ENCODE results near the gene OLFM1.

The OLFM1 gene

GRCh38 chr9:135122316-135122715, 34.8 kb downstream of the OLFM1 start:
- no peak for DNase-seq
- in situ Hi-C loops (cut with MboI; ENCODE audit: low pct_unique_long_range_greater_than_20kb, low sequenced_read_pairs), result no loop called here

- in situ Hi-C loops (cut with MboI; ENCODE audit: low pct_unique_long_range_greater_than_20kb, low sequenced_read_pairs), result no loop called here
- DNase-seq, result no peak
Measured at GRCh38 chr9:135123126-135123772, 35.8 kb downstream of the OLFM1 start.

GRCh38 chr9:135123773-135124134, 36.3 kb downstream of the OLFM1 start:
- DNase-seq, result no peak
- in situ Hi-C loops (cut with MboI; ENCODE audit: low pct_unique_long_range_greater_than_20kb, low sequenced_read_pairs), result no loop called here

- in situ Hi-C loops (cut with MboI; ENCODE audit: low pct_unique_long_range_greater_than_20kb, low sequenced_read_pairs), result no loop called here
Measured at GRCh38 chr9:135126451-135127187, 39.2 kb downstream of the OLFM1 start.

GRCh38 chr9:135127718-135128670, 40.5 kb downstream of the OLFM1 start:
- in situ Hi-C loops (cut with MboI; ENCODE audit: low pct_unique_long_range_greater_than_20kb, low sequenced_read_pairs), result no loop called here
- no peak for DNase-seq

More at GRCh38 chr9:135126451-135127187, 39.2 kb downstream of the OLFM1 start:
- no peak for DNase-seq

- in situ Hi-C loops (cut with MboI; ENCODE audit: low pct_unique_long_range_greater_than_20kb, low sequenced_read_pairs), result no loop called here
- no peak for DNase-seq
Measured at GRCh38 chr9:135129137-135129695, 41.7 kb downstream of the OLFM1 start.

GRCh38 chr9:135130207-135130976, 42.9 kb downstream of the OLFM1 start:
- in situ Hi-C loops (cut with MboI; ENCODE audit: low pct_unique_long_range_greater_than_20kb, low sequenced_read_pairs), result no loop called here

GRCh38 chr9:135131488-135131887, 44.0 kb downstream of the OLFM1 start:
- DNase-seq, result no peak
- in situ Hi-C loops (cut with MboI; ENCODE audit: low pct_unique_long_range_greater_than_20kb, low sequenced_read_pairs), result no loop called here

More at GRCh38 chr9:135130207-135130976, 42.9 kb downstream of the OLFM1 start:
- no peak for DNase-seq

GRCh38 chr9:135132008-135132407, 44.5 kb downstream of the OLFM1 start:
- in situ Hi-C loops (cut with MboI; ENCODE audit: low pct_unique_long_range_greater_than_20kb, low sequenced_read_pairs), result no loop called here
- no peak for DNase-seq

- in situ Hi-C loops (cut with MboI; ENCODE audit: low pct_unique_long_range_greater_than_20kb, low sequenced_read_pairs), result no loop called here
- no peak for DNase-seq
Measured at GRCh38 chr9:135134268-135135022, 47.0 kb downstream of the OLFM1 start.

GRCh38 chr9:135135171-135135928, 47.9 kb downstream of the OLFM1 start:
- in situ Hi-C loops (cut with MboI; ENCODE audit: low pct_unique_long_range_greater_than_20kb, low sequenced_read_pairs), result no loop called here
- no peak for DNase-seq

- DNase-seq, result no peak
- in situ Hi-C loops (cut with MboI; ENCODE audit: low pct_unique_long_range_greater_than_20kb, low sequenced_read_pairs), result no loop called here
Measured at GRCh38 chr9:135135929-135136315, 48.5 kb downstream of the OLFM1 start.

GRCh38 chr9:135136481-135136880, 49.0 kb downstream of the OLFM1 start:
- in situ Hi-C loops (cut with MboI; ENCODE audit: low pct_unique_long_range_greater_than_20kb, low sequenced_read_pairs), result no loop called here

GRCh38 chr9:135136991-135137832, 49.7 kb downstream of the OLFM1 start:
- DNase-seq, result no peak
- in situ Hi-C loops (cut with MboI; ENCODE audit: low pct_unique_long_range_greater_than_20kb, low sequenced_read_pairs), result no loop called here

More at GRCh38 chr9:135136481-135136880, 49.0 kb downstream of the OLFM1 start:
- DNase-seq, result no peak

GRCh38 chr9:135138078-135138855, 50.8 kb downstream of the OLFM1 start:
- in situ Hi-C loops (cut with MboI; ENCODE audit: low pct_unique_long_range_greater_than_20kb, low sequenced_read_pairs), result no loop called here
- no peak for DNase-seq

All from KBM-7 (cell line).